NCI-H524 (cell line): Measurements from ENCODE around the gene ZNF74.
A peak's percentile ranks its signal among the peaks of the same experiment; 100 is the strongest.
"Not testable (repeated sequence)": the region's sequence is repeated elsewhere in the genome, so short reads cannot be mapped to it uniquely, and the experiment has no call there.

ENCODE experiments used
- DNase-seq, 2 experiments: peaks; one replicate each; lab custom pipeline; 2025; lab: John Stamatoyannopoulos, UW

ZNF74 gene

GRCh38 chr22:20393705-20394476 lies at the start of gene ZNF74:
Gene ZNF74 (plus strand): TSS chr22:20394151. CDS start chr22:20394629, 478 bp downstream.
- peak; percentile 94 to 97 for DNase-seq

- not testable (repeated sequence) for DNase-seq
Observed at GRCh38 chr22:20346553-20346952, 47.4 kb upstream of the ZNF74 start.

GRCh38 chr22:20352536-20352935 lies 41.4 kb upstream of the ZNF74 start:
- DNase-seq, result not testable (repeated sequence)

- DNase-seq, result no peak
Observed at GRCh38 chr22:20354238-20354975, 39.5 kb upstream of the ZNF74 start.

- not testable (repeated sequence) for DNase-seq
Observed at GRCh38 chr22:20355939-20356636, 37.9 kb upstream of the ZNF74 start.

GRCh38 chr22:20356906-20357305 lies 37.0 kb upstream of the ZNF74 start:
- DNase-seq, result not testable (repeated sequence)

GRCh38 chr22:20357967-20358366 lies 36.0 kb upstream of the ZNF74 start:
- DNase-seq, result not testable (repeated sequence)

GRCh38 chr22:20358503-20359239 lies 35.3 kb upstream of the ZNF74 start:
- not testable (repeated sequence) for DNase-seq

GRCh38 chr22:20360261-20360660 lies 33.7 kb upstream of the ZNF74 start:
- DNase-seq, result not testable (repeated sequence)

GRCh38 chr22:20360866-20361751 lies 32.8 kb upstream of the ZNF74 start:
- not testable (repeated sequence) for DNase-seq

- DNase-seq, result not testable (repeated sequence)
Observed at GRCh38 chr22:20361752-20362229, 32.2 kb upstream of the ZNF74 start.

GRCh38 chr22:20362403-20362802 lies 31.5 kb upstream of the ZNF74 start:
- DNase-seq, result not testable (repeated sequence)

GRCh38 chr22:20364335-20365260 lies 29.4 kb upstream of the ZNF74 start:
- DNase-seq, result not testable (repeated sequence)

GRCh38 chr22:20366841-20367240 lies 27.1 kb upstream of the ZNF74 start:
- not testable (repeated sequence) for DNase-seq

GRCh38 chr22:20368875-20369274 lies 25.1 kb upstream of the ZNF74 start:
- not testable (repeated sequence) for DNase-seq

GRCh38 chr22:20371687-20372086 lies 22.3 kb upstream of the ZNF74 start:
- not testable (repeated sequence) for DNase-seq

GRCh38 chr22:20372406-20372854 lies 21.5 kb upstream of the ZNF74 start:
- not testable (repeated sequence) for DNase-seq

GRCh38 chr22:20373195-20373706 lies 20.7 kb upstream of the ZNF74 start:
- not testable (repeated sequence) for DNase-seq

- not testable (repeated sequence) for DNase-seq
Observed at GRCh38 chr22:20374130-20374529, 19.8 kb upstream of the ZNF74 start.
